Measurements from ENCODE around the gene LANCL1.

The LANCL1 gene

GRCh38 chr2:210476194-210477128 is at the start of gene LANCL1:
Gene LANCL1, minus strand, starts transcription at chr2:210476759. Its CDS starts 363 bp downstream, at chr2:210476396.
- peak; percentile 97 for DNase-seq (ENCODE audit: low spot score)

- no peak for DNase-seq (ENCODE audit: low spot score)
Observed at GRCh38 chr2:210524533-210524932, 48.0 kb upstream of the LANCL1 start.

- no peak for DNase-seq (ENCODE audit: low spot score)
Observed at GRCh38 chr2:210523650-210524289, 47.2 kb upstream of the LANCL1 start.

- no peak for DNase-seq (ENCODE audit: low spot score)
Observed at GRCh38 chr2:210522399-210522798, 45.8 kb upstream of the LANCL1 start.

GRCh38 chr2:210519594-210519993 is 43.0 kb upstream of the LANCL1 start:
- DNase-seq (ENCODE audit: low spot score) = peak; percentile 67

GRCh38 chr2:210517264-210517663 is 40.7 kb upstream of the LANCL1 start:
- DNase-seq (ENCODE audit: low spot score) = no peak

- no peak for DNase-seq (ENCODE audit: low spot score)
Observed at GRCh38 chr2:210515911-210516310, 39.4 kb upstream of the LANCL1 start.

- DNase-seq (ENCODE audit: low spot score) = peak; percentile 98
Observed at GRCh38 chr2:210503725-210504191, 27.2 kb upstream of the LANCL1 start.

GRCh38 chr2:210503001-210503623 is 26.6 kb upstream of the LANCL1 start:
- DNase-seq (ENCODE audit: low spot score) = peak; percentile 88

GRCh38 chr2:210496512-210496911 is 20.0 kb upstream of the LANCL1 start:
- no peak for DNase-seq (ENCODE audit: low spot score)

GRCh38 chr2:210493528-210493927 is 17.0 kb upstream of the LANCL1 start:
- no peak for DNase-seq (ENCODE audit: low spot score)

GRCh38 chr2:210481601-210482175 is 5.1 kb upstream of the LANCL1 start:
- no peak for DNase-seq (ENCODE audit: low spot score)

- DNase-seq (ENCODE audit: low spot score) = no peak
Observed at GRCh38 chr2:210480764-210481163, 4.2 kb upstream of the LANCL1 start.

GRCh38 chr2:210480079-210480478 is 3.5 kb upstream of the LANCL1 start:
- DNase-seq (ENCODE audit: low spot score) = no peak

- DNase-seq (ENCODE audit: low spot score) = no peak
Observed at GRCh38 chr2:210478661-210479060, 2.1 kb upstream of the LANCL1 start.

- DNase-seq (ENCODE audit: low spot score) = no peak
Observed at GRCh38 chr2:210477496-210477895, 937 bp upstream of the LANCL1 start.

GRCh38 chr2:210475706-210476105 is 853 bp downstream of the LANCL1 start:
- no peak for DNase-seq (ENCODE audit: low spot score)

GRCh38 chr2:210474776-210475175 is 1.8 kb downstream of the LANCL1 start:
- DNase-seq (ENCODE audit: low spot score) = no peak

GRCh38 chr2:210461401-210461800 is 15.2 kb downstream of the LANCL1 start:
- DNase-seq (ENCODE audit: low spot score) = no peak

- peak; percentile 89 for DNase-seq (ENCODE audit: low spot score)
Observed at GRCh38 chr2:210460322-210461227, 16.0 kb downstream of the LANCL1 start.

GRCh38 chr2:210459880-210460279 is 16.7 kb downstream of the LANCL1 start:
- no peak for DNase-seq (ENCODE audit: low spot score)

Data from globus pallidus (tissue), 1 donor.